ENCODE data around the gene SORL1-AS1.

The SORL1-AS1 gene

DNA sequence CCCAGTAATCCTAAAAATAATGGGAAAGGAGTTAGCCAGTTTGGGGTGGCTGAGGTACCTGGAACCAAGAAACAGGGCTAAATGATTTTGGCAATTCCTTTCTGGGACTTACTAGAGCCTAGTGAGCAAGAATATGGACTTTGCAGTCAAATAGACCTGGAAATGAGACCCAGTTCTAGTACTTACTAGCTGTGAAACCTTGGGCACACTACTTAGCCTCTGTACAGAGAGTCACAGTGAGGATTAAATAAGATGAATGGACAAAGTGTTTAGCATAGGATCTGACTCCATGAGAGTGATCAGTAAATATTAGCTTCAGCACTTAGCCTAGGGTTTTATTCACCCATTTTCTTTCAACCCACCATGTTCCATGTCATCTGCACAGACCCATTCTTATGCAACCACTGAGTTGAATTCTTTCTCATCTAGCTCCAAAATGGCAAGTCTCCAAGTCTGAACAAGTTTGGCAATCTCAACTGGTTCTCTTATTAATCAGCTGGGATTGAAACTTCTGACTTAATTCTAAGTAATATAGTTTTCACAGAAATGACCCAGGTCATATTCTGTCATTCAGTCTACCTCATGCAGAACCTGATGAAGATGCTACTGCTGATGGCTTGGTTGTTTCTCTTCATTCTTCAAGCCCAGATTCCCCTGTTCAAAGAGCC, 15.6 kb downstream of the SORL1-AS1 start:
- no peak for DNase-seq (ENCODE audit: low spot score)
- TF ChIP-seq, protein P1, sequence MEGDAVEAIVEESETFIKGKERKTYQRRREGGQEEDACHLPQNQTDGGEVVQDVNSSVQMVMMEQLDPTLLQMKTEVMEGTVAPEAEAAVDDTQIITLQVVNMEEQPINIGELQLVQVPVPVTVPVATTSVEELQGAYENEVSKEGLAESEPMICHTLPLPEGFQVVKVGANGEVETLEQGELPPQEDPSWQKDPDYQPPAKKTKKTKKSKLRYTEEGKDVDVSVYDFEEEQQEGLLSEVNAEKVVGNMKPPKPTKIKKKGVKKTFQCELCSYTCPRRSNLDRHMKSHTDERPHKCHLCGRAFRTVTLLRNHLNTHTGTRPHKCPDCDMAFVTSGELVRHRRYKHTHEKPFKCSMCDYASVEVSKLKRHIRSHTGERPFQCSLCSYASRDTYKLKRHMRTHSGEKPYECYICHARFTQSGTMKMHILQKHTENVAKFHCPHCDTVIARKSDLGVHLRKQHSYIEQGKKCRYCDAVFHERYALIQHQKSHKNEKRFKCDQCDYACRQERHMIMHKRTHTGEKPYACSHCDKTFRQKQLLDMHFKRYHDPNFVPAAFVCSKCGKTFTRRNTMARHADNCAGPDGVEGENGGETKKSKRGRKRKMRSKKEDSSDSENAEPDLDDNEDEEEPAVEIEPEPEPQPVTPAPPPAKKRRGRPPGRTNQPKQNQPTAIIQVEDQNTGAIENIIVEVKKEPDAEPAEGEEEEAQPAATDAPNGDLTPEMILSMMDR (IDR thresholded peaks at IDR 0.05; ENCODE audit: extremely low read depth, missing control alignments) = no peak

DNA sequence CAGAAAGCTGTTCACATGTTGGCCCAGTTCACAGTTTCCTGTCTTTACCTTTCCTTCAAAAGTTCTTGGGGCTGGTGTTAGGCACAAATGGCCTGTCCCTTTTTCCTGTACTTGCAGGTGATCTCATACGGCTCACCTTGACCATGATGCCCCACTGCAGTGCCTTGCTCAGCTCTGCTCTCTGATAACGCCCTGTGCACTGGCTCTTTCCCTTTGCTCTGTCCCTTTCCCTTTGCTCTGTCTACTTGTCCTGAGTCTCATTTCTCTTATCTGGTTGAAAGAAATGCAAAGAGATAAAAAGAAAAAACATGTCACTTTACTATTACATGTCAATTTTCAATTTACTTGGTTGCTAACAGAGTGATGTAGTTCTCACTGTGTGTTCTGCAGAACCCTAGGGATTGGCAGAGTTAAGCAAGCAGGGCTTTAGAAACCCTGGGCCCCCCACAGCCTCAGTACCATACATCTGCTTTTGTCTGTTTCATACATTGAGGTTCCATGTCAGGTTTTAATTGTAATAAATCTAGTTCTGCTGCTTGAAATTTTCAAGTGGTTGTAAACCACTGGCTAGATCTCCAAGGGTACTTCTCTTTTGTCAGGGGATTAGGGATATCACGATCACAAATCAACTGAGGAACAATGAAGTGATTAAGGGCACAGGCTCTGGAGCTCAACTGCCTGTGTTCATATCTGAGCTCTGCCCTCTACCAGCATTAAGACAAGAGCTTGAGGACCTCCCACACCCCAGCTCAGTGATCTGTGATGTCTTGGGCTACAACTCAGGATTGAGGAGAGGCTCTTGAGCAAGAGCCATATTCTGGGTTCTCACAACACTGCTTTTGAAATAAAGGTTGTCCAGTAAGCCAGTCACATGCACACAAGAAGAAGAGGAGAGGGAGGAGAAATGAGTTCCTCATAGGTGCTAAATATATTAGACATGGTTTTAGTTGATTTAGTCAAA, 16.9 kb downstream of the SORL1-AS1 start:
- TF ChIP-seq, protein P1 (IDR thresholded peaks at IDR 0.05; ENCODE audit: extremely low read depth, missing control alignments) = no peak
- no peak for DNase-seq (ENCODE audit: low spot score)

DNA sequence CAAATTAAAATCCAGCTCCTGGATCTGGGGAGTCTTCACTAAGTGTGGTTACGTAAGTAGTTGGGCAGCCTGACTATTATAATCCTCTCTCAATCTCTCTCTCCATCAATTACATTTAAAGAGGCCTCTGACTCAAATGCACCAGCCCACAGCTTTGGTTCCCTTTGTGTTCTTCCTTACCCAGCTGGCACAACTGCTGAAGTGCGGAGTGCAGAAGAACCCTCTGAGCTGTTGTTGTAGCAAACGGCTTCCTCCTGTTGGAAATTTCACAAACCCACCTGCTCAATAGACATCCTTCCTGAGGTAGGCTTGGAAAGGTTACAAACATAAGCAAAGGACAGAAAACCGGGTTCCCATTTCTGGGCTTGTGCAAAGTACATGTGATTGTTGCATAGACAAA, 17.6 kb downstream of the SORL1-AS1 start:
- TF ChIP-seq, protein P1 (IDR thresholded peaks at IDR 0.05; ENCODE audit: extremely low read depth, missing control alignments) = no peak
- no peak for DNase-seq (ENCODE audit: low spot score)

DNA sequence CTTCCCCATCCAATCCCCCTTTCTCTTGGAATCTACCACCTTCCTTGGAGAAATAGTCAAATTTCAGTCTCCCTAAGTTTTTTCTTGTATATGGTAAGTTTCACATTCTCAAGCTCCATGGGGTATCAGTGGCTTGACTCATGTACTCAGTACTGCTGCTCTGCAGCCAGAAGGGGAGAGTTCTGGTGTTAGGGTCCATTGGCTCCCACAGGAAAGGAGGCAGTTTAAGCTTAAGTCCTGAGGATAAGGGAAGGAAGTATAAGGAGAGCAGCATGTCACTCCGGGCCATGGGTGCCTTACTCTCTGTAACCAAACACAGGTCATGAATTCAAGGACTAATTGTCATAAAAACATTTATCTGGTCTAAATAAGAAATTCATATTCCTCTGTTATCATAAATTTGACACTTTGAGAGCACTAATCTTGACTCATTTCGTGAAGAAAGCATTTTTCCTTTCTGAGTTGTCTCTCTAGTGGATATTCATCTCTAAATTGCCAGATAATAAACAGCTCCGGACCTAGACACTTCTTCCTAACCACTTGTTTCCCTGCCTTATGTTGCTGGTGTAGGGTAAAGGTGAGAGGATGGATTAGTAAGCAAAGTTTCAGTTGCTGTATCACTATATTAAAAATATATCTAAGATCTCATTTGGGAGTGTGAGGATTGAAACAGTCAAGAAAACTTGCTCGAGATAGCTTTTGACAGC, 20.8 kb downstream of the SORL1-AS1 start:
- TF ChIP-seq, protein P1 (IDR thresholded peaks at IDR 0.05; ENCODE audit: extremely low read depth, missing control alignments) = no peak
- DNase-seq (ENCODE audit: low spot score) = no peak

DNA sequence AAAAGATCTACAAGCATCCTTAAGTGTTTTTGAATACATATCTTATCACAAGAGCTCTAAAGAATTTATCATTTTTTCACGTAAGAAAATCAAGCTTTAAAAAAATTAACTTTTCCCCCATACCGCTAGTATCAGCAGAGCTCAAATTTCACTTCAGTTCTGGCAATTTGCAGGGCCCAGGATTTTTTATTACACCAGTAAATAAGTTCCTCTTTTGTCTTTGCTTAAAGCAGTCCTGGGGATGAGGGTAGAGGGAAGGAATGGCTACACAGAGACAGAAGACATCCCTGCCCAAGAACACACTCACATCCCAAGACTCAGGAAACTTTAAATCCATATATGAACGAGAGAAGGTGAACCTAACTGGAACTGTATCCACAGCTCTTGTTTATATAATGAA, 23.2 kb downstream of the SORL1-AS1 start:
- no peak for DNase-seq (ENCODE audit: low spot score)
- TF ChIP-seq, protein P1 (IDR thresholded peaks at IDR 0.05; ENCODE audit: extremely low read depth, missing control alignments) = no peak

DNA sequence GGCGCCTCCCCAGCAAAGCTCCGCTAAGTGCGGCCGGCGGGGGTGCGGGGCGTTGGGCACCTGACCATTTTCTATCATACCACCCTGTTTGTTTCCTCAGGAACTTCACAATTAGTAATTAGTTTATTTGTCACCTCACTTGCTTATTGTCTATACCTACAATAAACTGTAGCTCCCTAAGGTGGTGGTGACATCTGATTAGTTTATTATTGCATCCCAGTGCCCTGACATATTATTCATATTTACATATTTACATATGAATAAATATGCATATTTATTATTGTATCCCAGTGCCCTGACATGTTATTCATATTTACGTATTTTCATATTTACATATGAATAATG, 25.4 kb downstream of the SORL1-AS1 start:
- TF ChIP-seq, protein P1 (IDR thresholded peaks at IDR 0.05; ENCODE audit: extremely low read depth, missing control alignments) = no peak
- no peak for DNase-seq (ENCODE audit: low spot score)
